Ovary (tissue), 9 donors: ENCODE data around the gene TEF. TPM values are rescaled to one million over a fixed set of nuclear protein-coding genes. Genes with fewer than 3 reads are reported as not detected.

Experiments used
- DNase-seq, 5 donors: peaks; one replicate each; pipeline ENCODE4 v3.0.0-alpha.2; 2019 to 2020
- H3K27ac ChIP-seq, 2 donors: fragments of 200-600 bp; one replicate each; pipeline versions ENCODE4 v1.5.1 to v1.8.0; 2019 to 2022
- H3K27me3 ChIP-seq: fragments of 200-600 bp; one replicate; pipeline ENCODE4 v1.8.0; 2022
- H3K36me3 ChIP-seq: fragments of 200-600 bp; sonication (generic); one replicate; pipeline ENCODE4 v1.5.1; 2019
- H3K4me1 ChIP-seq: one replicate; pipeline ENCODE4 v1.8.1; 2013; ENCODE audit warnings: mild to moderate bottlenecking, moderate library complexity; ENCODE audit not compliant: insufficient read depth
- H3K4me3 ChIP-seq: fragments of 200-600 bp; sonication (generic); one replicate; pipeline ENCODE4 v1.5.1; 2017
- H3K9me3 ChIP-seq, 2 donors: fragments of 200-600 bp in 1 of 2; sonication (generic) in 1 of 2; one replicate each; pipeline versions ENCODE4 v1.5.1 to v1.8.1; 2013 to 2019; ENCODE audit warnings: mild to moderate bottlenecking in 1 of 2, moderate library complexity in 1 of 2
- EP300 ChIP-seq: sonication (generic); formaldehyde crosslinking; IDR thresholded peaks from one replicate; pipeline ENCODE4 v1.6.1; 2017; ENCODE audit warnings: antibody characterized with exemption
- POLR2A ChIP-seq: fragments of 450-650 bp; IDR thresholded peaks from one replicate; pipeline ENCODE4 v1.6.1; 2017; ENCODE audit warnings: antibody characterized with exemption, mild to moderate bottlenecking, moderate library complexity
- WGBS, 3 donors: extraction: QIAGEN DNeasy Blood & Tissue Kit in 1 of 3; methylation state at CpG; one replicate each; pipeline versions ENCODE4 v1.1.5 to v1.1.7; 2013 to 2017; 5-methylcytosine and 5-hydroxymethylcytosine counted together
- intact Hi-C, 4 donors: fragments of 100-400 bp; cut with DNase I; formaldehyde crosslinking; loops; one replicate each; pipeline versions ENCODE4 v1.11.0 to v1.15.1; 2022 to 2023
- polyA plus RNA-seq, 2 donors: library from polyadenylated mRNA; stranded (reverse); fragments of 200-250 nt in 1 of 2; fragments of 350-450 nt in 1 of 2; fragmentation: Illumina TruSeq in 1 of 2; extraction: RNeasy Lipid Tissue Mini Kit (QIAGEN cat#74804) in 1 of 2; gene quantifications; one replicate each; pipeline ENCODE4 v1.2.3, GENCODE V29; 2013 to 2014
- total RNA-seq, 7 donors: library from RNA; depleted of rRNA in 2 of 7; stranded (reverse); fragments of >200 nt in 2 of 7; fragmentation: NEBNext Ultra II Directional in 3 of 7; extraction: Animal tissue kit (Norgen Biotek cat#: 25700) in 3 of 7; gene quantifications; one replicate each; pipeline versions ENCODE4 v1.1.0 to v1.2.4, GENCODE V29; 2016 to 2023
- TF ChIP-seq, protein P1 (sequence below), 3 donors: fragments of 450-650 bp in 2 of 3; fragments of 200-600 bp in 1 of 3; IDR thresholded peaks; one replicate each; pipeline versions ENCODE4 v1.5.1 to v1.8.0; 2016 to 2022; ENCODE audit warnings: antibody characterized with exemption in 3 of 3, mild to moderate bottlenecking in 1 of 3
- donor health status: DM: no; HTN: no; CAD: no; lungs with moderate emphysema.
- donor health status: DM: no; HTN: no; CAD: no.
- donor health status: Bipolar disorder and iron deficiency.
- donor health status: DM: yes; HTN: yes; CAD: no.
- donor health status: DM: no; HTN: no; CAD: no.
- donor health status: DM: yes; HTN: yes; CAD: no.

The TEF gene
- total and polyA plus RNA-seq, 9 donors, result 10.8 to 64.6 (median 42.8) TPM

DNA sequence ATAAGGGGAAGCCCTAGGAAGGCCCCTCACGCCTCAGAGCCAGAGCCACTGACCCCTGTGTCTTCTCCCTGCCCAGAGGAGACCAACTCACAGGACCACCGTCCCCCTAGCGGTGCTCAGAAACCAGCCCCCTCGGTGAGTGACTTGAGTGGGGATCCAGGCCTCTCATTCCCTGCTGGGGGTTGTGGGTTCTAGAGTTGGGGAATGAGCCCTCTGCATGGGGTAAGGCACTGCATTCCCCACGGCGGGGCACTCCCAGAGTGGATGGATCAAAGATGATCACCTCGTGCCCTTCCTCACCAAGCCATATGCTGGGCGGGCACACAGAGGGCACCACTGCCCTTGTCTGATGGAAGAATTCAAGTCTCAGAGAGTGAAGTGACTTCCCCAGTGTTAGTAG is 40.7 kb upstream of the TEF start:
- DNase-seq, result no peak
- no peak overlapping the region for H3K27ac ChIP-seq
- intact Hi-C loops, result loop anchor here in 1 of 4 donors (10.0 kb wide), 1 partner anchor 416 kb away; no protein-coding TSS in a partner anchor
- H3K4me1 ChIP-seq, result no peaks in the 10 kb centered on the region
- WGBS, 3 donors, result 84 to 93% (median 86%) methylated on average over 8 of the region's 8 CpGs
- TF ChIP-seq, protein P1, sequence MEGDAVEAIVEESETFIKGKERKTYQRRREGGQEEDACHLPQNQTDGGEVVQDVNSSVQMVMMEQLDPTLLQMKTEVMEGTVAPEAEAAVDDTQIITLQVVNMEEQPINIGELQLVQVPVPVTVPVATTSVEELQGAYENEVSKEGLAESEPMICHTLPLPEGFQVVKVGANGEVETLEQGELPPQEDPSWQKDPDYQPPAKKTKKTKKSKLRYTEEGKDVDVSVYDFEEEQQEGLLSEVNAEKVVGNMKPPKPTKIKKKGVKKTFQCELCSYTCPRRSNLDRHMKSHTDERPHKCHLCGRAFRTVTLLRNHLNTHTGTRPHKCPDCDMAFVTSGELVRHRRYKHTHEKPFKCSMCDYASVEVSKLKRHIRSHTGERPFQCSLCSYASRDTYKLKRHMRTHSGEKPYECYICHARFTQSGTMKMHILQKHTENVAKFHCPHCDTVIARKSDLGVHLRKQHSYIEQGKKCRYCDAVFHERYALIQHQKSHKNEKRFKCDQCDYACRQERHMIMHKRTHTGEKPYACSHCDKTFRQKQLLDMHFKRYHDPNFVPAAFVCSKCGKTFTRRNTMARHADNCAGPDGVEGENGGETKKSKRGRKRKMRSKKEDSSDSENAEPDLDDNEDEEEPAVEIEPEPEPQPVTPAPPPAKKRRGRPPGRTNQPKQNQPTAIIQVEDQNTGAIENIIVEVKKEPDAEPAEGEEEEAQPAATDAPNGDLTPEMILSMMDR (IDR thresholded peaks at IDR 0.05), result no peak
- no peak for TF ChIP-seq EP300
- TF ChIP-seq POLR2A, result no peak
- H3K27me3 ChIP-seq, result no peaks in the 10 kb centered on the region
- no peak overlapping the region for H3K4me3 ChIP-seq
- no peaks in the 10 kb centered on the region for H3K36me3 ChIP-seq
- no peaks in the 10 kb centered on the region for H3K9me3 ChIP-seq

DNA sequence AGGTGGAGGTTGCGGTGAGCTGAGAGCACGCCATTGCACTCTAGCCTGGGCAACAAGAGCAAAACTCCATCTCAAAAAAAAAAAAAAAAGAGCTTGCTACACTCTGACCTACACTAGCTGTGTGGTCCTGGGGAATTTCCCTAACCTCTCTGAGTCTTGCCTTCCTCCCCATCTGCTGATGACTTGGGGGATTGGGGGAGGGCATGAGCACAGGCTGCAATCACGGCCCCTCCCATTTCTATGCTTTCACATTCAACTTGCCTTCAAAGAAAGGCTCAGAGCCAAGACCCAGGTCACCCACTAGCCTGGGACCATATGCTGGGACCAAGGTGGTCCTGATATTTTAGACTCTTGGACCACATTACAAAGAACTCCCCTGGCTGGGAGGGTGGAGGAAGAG is 39.8 kb upstream of the TEF start:
- Histone ChIP-seq H3K9me3 (no peaks in the 10 kb centered on the region), H3K4me1 (no peaks in the 10 kb centered on the region), H3K27ac (no peak overlapping the region), H3K27me3 (no peaks in the 10 kb centered on the region), H3K36me3 (no peaks in the 10 kb centered on the region), H3K4me3 (no peak overlapping the region)
- TF ChIP-seq POLR2A (no peak), EP300 (no peak)
- TF ChIP-seq, protein P1 (IDR thresholded peaks at IDR 0.05), result no peak
- WGBS, 3 donors, result 77 to 83% (median 80%) methylated on average over 3 of the region's 3 CpGs
- no peak for DNase-seq
- intact Hi-C loops, result loop anchor here in 1 of 4 donors (10.0 kb wide), 1 partner anchor 417 kb away; no protein-coding TSS in a partner anchor

DNA sequence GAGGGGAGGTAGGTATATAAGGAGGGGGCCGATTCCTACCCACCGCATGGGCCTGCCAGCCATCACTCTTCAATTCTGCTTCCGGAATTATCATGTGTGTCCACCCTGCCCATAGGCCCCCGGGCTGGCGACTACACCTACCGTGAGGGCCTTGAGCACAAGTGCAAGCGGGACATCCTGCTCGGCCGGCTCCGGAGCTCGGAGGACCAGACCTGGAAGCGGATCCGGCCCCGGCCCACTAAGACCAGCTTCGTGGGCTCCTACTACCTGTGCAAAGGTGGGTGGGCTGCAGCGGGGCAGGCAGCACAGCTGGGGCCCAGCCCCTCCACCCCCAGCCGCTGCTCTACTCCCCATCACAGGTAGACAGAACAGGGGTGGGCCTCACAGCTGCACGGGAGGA is 38.4 kb upstream of the TEF start:
- H3K36me3 ChIP-seq, result no peaks in the 10 kb centered on the region
- DNase-seq, result no peak
- H3K27ac ChIP-seq, result no peak overlapping the region
- H3K4me3 ChIP-seq, result no peak overlapping the region
- intact Hi-C loops, result loop anchor here in 1 of 4 donors (10.0 kb wide), 1 partner anchor 418 kb away; no protein-coding TSS in a partner anchor
- no peaks in the 10 kb centered on the region for H3K4me1 ChIP-seq
- WGBS, 3 donors, result 87 to 93% (median 89%) methylated on average over 18 of the region's 18 CpGs
- TF ChIP-seq EP300 (no peak), POLR2A (no peak)
- TF ChIP-seq, protein P1 (IDR thresholded peaks at IDR 0.05), result no peak
- no peaks in the 10 kb centered on the region for H3K27me3 ChIP-seq
- H3K9me3 ChIP-seq, result no peaks in the 10 kb centered on the region

DNA sequence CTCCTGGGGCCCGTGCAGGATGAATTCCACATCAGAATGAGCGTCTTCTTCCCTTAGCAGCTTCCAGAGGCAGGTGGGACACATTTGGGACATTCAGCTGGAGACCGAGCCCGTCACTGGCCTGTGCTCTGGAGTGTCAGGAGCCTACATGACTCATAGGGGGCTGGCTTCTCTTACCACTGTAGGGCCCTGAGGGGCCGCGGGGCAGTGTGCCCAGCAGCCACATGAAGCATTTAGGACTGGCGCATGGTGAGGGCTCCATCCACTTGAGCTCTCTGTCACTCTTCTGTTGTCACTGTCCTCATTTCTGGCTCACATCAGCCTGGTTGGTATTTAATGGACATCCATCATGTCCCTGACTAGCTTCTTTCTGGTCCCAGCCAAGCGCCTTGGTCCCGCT is 38.0 kb upstream of the TEF start:
- Histone ChIP-seq H3K4me1 (no peaks in the 10 kb centered on the region), H3K4me3 (no peak overlapping the region), H3K27ac (no peak overlapping the region), H3K27me3 (no peaks in the 10 kb centered on the region), H3K9me3 (no peaks in the 10 kb centered on the region), H3K36me3 (no peaks in the 10 kb centered on the region)
- no peak for DNase-seq
- intact Hi-C loops, result loop anchor here in 1 of 4 donors (10.0 kb wide), 1 partner anchor 419 kb away; no protein-coding TSS in a partner anchor
- 89 to 95% (median 92%) methylated on average over 9 of the region's 9 CpGs for WGBS, 3 donors
- no peak for TF ChIP-seq EP300
- TF ChIP-seq, protein P1 (IDR thresholded peaks at IDR 0.05), result no peak
- no peak for TF ChIP-seq POLR2A
